H9 (cell line): Measurements from ENCODE around the gene RYR1. TPM values are rescaled to one million over a fixed set of nuclear protein-coding genes. Genes with fewer than 3 reads are reported as not detected.

Source experiments
- DNase-seq: peaks from one replicate; pipeline ENCODE4 v3.0.0-alpha.2; 2017
- H2AFZ ChIP-seq: one replicate; pipeline ENCODE4 v1.6.1; 2013; ENCODE audit warnings: mild to moderate bottlenecking, low read length, control low read depth, moderate library complexity
- H2AK5ac ChIP-seq: 2 replicates; pipeline ENCODE4 v1.6.1; 2013; ENCODE audit warnings: low read length, control low read depth, mixed read lengths; ENCODE audit not compliant: insufficient read length
- H2BK120ac ChIP-seq: one replicate; pipeline ENCODE4 v1.6.1; 2013; ENCODE audit warnings: low read depth, mild to moderate bottlenecking, low read length, control low read depth, inconsistent platforms; ENCODE audit not compliant: poor library complexity, severe bottlenecking
- H2BK12ac ChIP-seq: 2 replicates; pipeline ENCODE4 v1.6.1; 2013; ENCODE audit warnings: low read length, control low read depth, mixed read lengths, low read depth; ENCODE audit not compliant: insufficient read length
- H2BK15ac ChIP-seq: 2 replicates; pipeline ENCODE4 v1.6.1; 2013; ENCODE audit warnings: low read depth, low read length, control low read depth
- H2BK20ac ChIP-seq: one replicate; pipeline ENCODE4 v1.6.1; 2013; ENCODE audit warnings: low read depth, mild to moderate bottlenecking, low read length, control low read depth, inconsistent platforms; ENCODE audit not compliant: poor library complexity, severe bottlenecking
- H2BK5ac ChIP-seq: 2 replicates; pipeline ENCODE4 v1.6.1; 2013; ENCODE audit warnings: low read length, control low read depth, mixed read lengths; ENCODE audit not compliant: insufficient read length
- H3K14ac ChIP-seq: 2 replicates; pipeline ENCODE4 v1.6.1; 2013; ENCODE audit warnings: low read length, control low read depth; ENCODE audit not compliant: insufficient read depth
- H3K18ac ChIP-seq: 2 replicates; pipeline ENCODE4 v1.6.1; 2013; ENCODE audit warnings: low read depth, mild to moderate bottlenecking, mixed read lengths, low read length, control low read depth; ENCODE audit not compliant: insufficient read length
- H3K23ac ChIP-seq: 2 replicates; pipeline ENCODE4 v1.6.1; 2013; ENCODE audit warnings: low read length, control low read depth, mixed read lengths, low read depth; ENCODE audit not compliant: insufficient read length
- H3K23me2 ChIP-seq: 2 replicates; pipeline ENCODE4 v1.6.1; 2013; ENCODE audit warnings: low read depth, mild to moderate bottlenecking, mixed read lengths, low read length, control low read depth; ENCODE audit not compliant: insufficient read length, poor library complexity, severe bottlenecking
- H3K27ac ChIP-seq: 2 replicates; pipeline ENCODE4 v1.5.1; 2013; ENCODE audit warnings: low read length, control low read depth, mixed read lengths, low read depth; ENCODE audit not compliant: insufficient read length
- H3K27me3 ChIP-seq: 2 replicates; pipeline ENCODE4 v1.6.1; 2013; ENCODE audit warnings: low read length, control low read depth, inconsistent platforms; ENCODE audit not compliant: insufficient read depth
- H3K4ac ChIP-seq: 2 replicates; pipeline ENCODE4 v1.6.1; 2013; ENCODE audit warnings: low read depth, mild to moderate bottlenecking, control low read depth, inconsistent platforms, low read length, moderate library complexity
- H3K4me1 ChIP-seq: 2 replicates; pipeline ENCODE4 v1.6.1; 2013; ENCODE audit warnings: low read length, control low read depth, inconsistent platforms; ENCODE audit not compliant: insufficient read depth
- H3K4me2 ChIP-seq: 2 replicates; pipeline ENCODE4 v1.6.1; 2013; ENCODE audit warnings: low read length, control low read depth, mixed read lengths; ENCODE audit not compliant: insufficient read length, insufficient read depth
- H3K56ac ChIP-seq: 2 replicates; pipeline ENCODE4 v1.6.1; 2013; ENCODE audit warnings: low read depth, mild to moderate bottlenecking, mixed read lengths, low read length, control low read depth; ENCODE audit not compliant: insufficient read length
- H3K79me1 ChIP-seq: 2 replicates; pipeline ENCODE4 v1.6.1; 2013; ENCODE audit warnings: low read depth, mild to moderate bottlenecking, moderate library complexity, low read length, control low read depth, inconsistent platforms; ENCODE audit not compliant: insufficient read depth, poor library complexity, severe bottlenecking
- H3K79me2 ChIP-seq: 2 replicates; pipeline ENCODE4 v1.6.1; 2013; ENCODE audit warnings: low read length, control low read depth, inconsistent platforms; ENCODE audit not compliant: insufficient read depth
- H3K9ac ChIP-seq: 2 replicates; pipeline ENCODE4 v1.6.1; 2013; ENCODE audit warnings: low read length, control low read depth, mixed read lengths; ENCODE audit not compliant: insufficient read length; ENCODE audit errors: extremely low read depth
- H3K9me3 ChIP-seq: one replicate; pipeline ENCODE4 v1.6.1; 2013; ENCODE audit warnings: low read depth, low read length, inconsistent platforms; ENCODE audit not compliant: control insufficient read depth
- H3T11ph ChIP-seq: one replicate; pipeline ENCODE4 v1.6.1; 2013; ENCODE audit warnings: mild to moderate bottlenecking, low read length, control low read depth, inconsistent platforms
- H4K20me1 ChIP-seq: one replicate; pipeline ENCODE4 v1.6.1; 2013; ENCODE audit not compliant: control insufficient read depth, insufficient read length, insufficient read depth
- H4K5ac ChIP-seq: 2 replicates; pipeline ENCODE4 v1.6.1; 2013; ENCODE audit warnings: low read depth, mild to moderate bottlenecking, mixed read lengths, low read length, control low read depth; ENCODE audit not compliant: insufficient read length
- H4K8ac ChIP-seq: replicated peaks from 2 replicates; pipeline ENCODE4 v1.6.1; 2013; ENCODE audit warnings: low read length, control low read depth, mixed read lengths, low read depth; ENCODE audit not compliant: insufficient read length
- H4K91ac ChIP-seq: 2 replicates; pipeline ENCODE4 v1.6.1; 2013; ENCODE audit warnings: low read depth, mild to moderate bottlenecking, moderate library complexity, mixed read lengths, low read length, control low read depth; ENCODE audit not compliant: insufficient read length
- H3K27ac Mint-ChIP-seq, 3 experiments: 2 replicates in 2 of 3; 3 replicates in 1 of 3; pipeline ENCODE4 v1.8.0; 2020 to 2021; ENCODE audit warnings: mixed read lengths in 3 of 3, mild to moderate bottlenecking in 1 of 3, moderate library complexity in 1 of 3
- H3K27me3 Mint-ChIP-seq: 2 replicates; pipeline ENCODE4 v1.8.0; 2021; ENCODE audit warnings: low read depth, mild to moderate bottlenecking, moderate library complexity, mixed read lengths
- H3K36me3 Mint-ChIP-seq, 3 experiments: 2 replicates in 2 of 3; 3 replicates in 1 of 3; pipeline ENCODE4 v1.8.0; 2020 to 2021; ENCODE audit warnings: low read depth in 3 of 3, mixed read lengths in 3 of 3; ENCODE audit not compliant: insufficient read depth in 1 of 3
- H3K4me1 Mint-ChIP-seq, 2 experiments: 2 replicates each; pipeline ENCODE4 v1.8.0; 2020; ENCODE audit warnings: mixed read lengths in 2 of 2
- H3K4me3 Mint-ChIP-seq, 2 experiments: 2 replicates in 1 of 2; 3 replicates in 1 of 2; pipeline ENCODE4 v1.8.0; 2020 to 2021; ENCODE audit warnings: mild to moderate bottlenecking in 2 of 2, mixed read lengths in 2 of 2, moderate library complexity in 1 of 2
- H3K9me3 Mint-ChIP-seq, 2 experiments: 2 replicates in 1 of 2; 3 replicates in 1 of 2; pipeline ENCODE4 v1.8.0; 2020; ENCODE audit warnings: mild to moderate bottlenecking in 2 of 2, mixed read lengths in 2 of 2, moderate library complexity in 1 of 2
- CTCF ChIP-seq: fragments of 200-600 bp; sonication (generic); conservative IDR thresholded peaks from 3 replicates; pipeline ENCODE4 v1.8.0; 2021; ENCODE audit warnings: antibody characterized with exemption, mild to moderate bottlenecking
- WGBS: extraction: QIAGEN DNeasy Blood & Tissue Kit; methylation state at CpG from one replicate; pipeline ENCODE4 v1.1.7; 2013; ENCODE audit warnings: missing lambda C conversion rate, low lambda C conversion rate, mixed read lengths; ENCODE audit not compliant: insufficient read length; ENCODE audit errors: extremely low coverage; 5-methylcytosine and 5-hydroxymethylcytosine counted together
- total RNA-seq: library from RNA; stranded (reverse); gene quantifications from 2 replicates; pipeline ENCODE4 v1.2.1, GENCODE V29; 2021

RYR1 gene
- total RNA-seq, 1 experiment from 2014 or later: 8.9 TPM

GRCh38 chr19:38534574-38534973, 101.1 kb downstream of the RYR1 start:
- peaks cover 40 to 64% (median 60%) of the 10 kb centered on the region in 3 experiments for H3K36me3 Mint-ChIP-seq

More at GRCh38 chr19:38534574-38534973, 101.1 kb downstream of the RYR1 start:
- Histone ChIP-seq H3K18ac (no peak overlapping the region), H3K56ac (no peak overlapping the region), H3K14ac (no peak overlapping the region), H2AFZ (no peak overlapping the region), H3K79me2 (no peaks in the 10 kb centered on the region), H4K8ac (no peak overlapping the region), H2BK120ac (no peak overlapping the region), H3K4me1 (no peaks in the 10 kb centered on the region), H2BK5ac (no peak overlapping the region), H4K91ac (no peak overlapping the region), H3K4me2 (no peak overlapping the region), H3K79me1 (no peaks in the 10 kb centered on the region), H2BK15ac (no peak overlapping the region), H3K9ac (no peak overlapping the region), H3K23ac (no peak overlapping the region), H3T11ph (no peak overlapping the region), H3K9me3 (peaks cover 16% of the 10 kb centered on the region), H3K4ac (no peak overlapping the region), H2BK12ac (no peak overlapping the region), H4K20me1 (no peaks in the 10 kb centered on the region), H3K27me3 (no peaks in the 10 kb centered on the region; the same call in 1 of the 2 replicates), H3K27ac (no peak overlapping the region), H2BK20ac (no peak overlapping the region), H4K5ac (no peak overlapping the region), H2AK5ac (no peak overlapping the region), H3K23me2 (no peaks in the 10 kb centered on the region)
- Mint-ChIP-seq H3K27me3 (no peaks in the 10 kb centered on the region; the same call in 1 of the 2 replicates), H3K4me3 (no peak overlapping the region), H3K27ac (no peak overlapping the region), H3K4me1 (peaks cover 1 to 2% of the 10 kb centered on the region in 2 experiments), H3K9me3 (peaks cover 20 to 27% of the 10 kb centered on the region in 2 experiments)
- no CpG with 5 or more reads among the region's 8 CpGs for WGBS
- no peak for TF ChIP-seq CTCF
- no peak for DNase-seq
